ENCODE measurements around the gene CASR. TPM values are rescaled to one million over a fixed set of nuclear protein-coding genes. Genes with fewer than 3 reads are reported as not detected.
A peak's percentile ranks its signal among the peaks of the same experiment; 100 is the strongest.

The CASR gene
- total RNA-seq, 1 experiment from 2014 or later = not detected

DNA sequence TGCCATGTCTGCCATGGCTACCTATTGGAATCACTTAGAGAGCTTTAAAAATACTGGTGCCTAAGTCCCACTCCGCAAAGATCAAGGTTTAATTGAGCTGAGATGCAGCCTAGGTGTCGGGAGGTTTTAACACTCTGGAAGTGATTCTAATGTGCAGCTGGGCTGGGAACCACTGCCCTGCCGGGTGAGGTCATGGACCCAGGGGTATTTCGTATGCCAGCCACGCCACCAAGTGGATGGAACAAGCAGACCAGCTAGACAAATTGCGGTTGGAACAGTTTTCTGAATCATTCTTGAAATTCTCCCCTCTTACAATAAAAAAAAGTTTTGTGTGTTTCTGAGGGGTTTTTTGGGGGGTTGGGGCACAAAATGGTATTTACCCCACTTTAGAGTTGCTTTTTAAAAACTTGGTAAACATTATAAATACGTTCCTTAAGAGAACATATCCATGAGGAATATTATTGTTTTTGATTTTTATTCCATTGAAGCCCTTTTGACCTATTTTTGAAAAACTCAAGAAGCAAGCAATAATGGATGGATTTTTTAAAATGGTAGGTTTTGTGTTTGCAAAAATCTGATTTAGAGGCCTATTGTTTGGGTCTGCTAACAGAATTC is 75.4 kb downstream of the CASR start:
- peak; percentile 60 for DNase-seq (ENCODE audit: low read depth)

DNA sequence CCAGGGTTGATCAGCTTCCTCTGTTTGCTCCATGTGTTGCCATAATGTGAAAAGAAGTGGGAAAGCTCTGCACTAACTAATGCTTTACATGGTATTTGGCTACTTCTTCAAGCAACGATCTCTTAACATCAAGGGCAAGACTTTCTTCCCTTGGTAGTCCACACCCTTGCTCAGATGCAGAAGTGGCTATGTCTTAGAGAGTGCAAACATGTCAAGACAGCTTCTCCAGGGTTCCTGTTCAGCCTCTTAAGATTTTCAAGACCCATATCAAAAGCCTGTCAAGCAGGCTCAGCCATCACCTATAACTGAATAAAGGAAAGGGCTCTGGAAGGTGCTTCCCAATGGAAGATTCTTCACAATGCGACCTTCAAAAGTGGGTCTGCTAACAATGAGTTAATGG is 76.7 kb downstream of the CASR start:
- DNase-seq (ENCODE audit: low read depth) = no peak

DNA sequence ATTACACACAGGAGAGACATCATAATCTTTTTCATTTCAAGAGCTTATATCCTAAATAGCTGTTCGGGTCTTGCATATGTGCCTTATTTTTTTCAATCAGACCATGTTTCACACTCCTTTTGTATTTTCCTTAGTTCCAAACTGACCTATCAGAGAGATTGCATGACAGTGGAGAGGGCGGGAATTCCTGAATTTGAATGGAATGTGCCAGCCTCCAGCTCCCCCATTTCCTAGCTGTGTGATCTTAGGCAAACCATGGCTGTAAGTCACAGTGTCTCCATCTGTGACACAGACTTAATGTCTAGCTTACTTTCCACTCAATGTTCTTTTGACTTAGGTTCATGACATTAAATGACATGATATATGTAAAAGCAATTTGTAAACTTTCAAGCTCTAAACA is 79.6 kb downstream of the CASR start:
- no peak for DNase-seq (ENCODE audit: low read depth)

DNA sequence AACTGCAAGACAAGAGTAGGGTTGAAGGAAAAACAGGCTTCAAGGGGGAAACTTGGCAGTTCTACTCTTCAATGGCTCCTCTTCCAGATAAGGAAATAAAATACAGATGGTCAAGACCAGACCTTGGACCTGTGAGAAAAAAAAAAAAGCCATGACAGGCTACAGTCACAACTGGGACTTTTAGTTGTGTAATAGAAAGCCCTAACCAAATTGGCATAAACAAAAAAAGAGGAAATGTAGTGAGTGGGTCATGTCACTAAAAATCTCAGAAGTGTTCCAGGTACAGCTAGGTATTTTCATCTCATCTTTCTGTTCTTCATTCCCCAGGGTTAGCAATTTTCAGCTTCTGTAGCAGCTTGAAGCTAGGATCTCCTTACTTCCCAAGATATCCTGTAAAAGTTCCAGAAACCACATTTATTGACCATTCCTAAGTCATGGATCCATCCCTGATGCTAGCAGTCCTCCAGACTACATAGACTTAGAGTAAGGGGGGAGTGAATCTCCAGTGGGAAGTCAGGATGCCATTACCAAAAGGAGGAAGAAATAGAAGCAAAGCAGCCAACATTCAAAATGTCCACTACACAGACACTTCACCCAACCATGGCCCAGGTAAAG is 80.6 kb downstream of the CASR start:
- no peak for DNase-seq (ENCODE audit: low read depth)

DNA sequence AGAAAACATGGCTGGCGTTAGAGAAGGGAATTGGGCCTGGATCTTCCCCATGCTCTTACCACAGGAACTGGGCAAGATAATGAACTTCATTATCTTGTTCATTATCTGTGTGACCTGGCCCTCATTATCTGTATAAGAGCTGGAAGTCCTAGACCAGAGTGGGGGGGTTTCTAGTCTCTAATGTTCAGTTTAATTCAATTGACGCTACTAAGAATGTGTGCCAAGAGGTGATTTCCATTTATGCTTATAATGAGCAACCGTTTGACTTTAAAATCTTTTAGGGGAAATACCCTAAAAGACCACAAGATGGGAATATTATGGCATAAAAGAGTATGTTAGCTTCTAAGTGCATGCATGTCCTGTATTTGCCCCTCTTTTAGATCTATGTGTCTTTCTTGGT is 82.5 kb downstream of the CASR start:
- no peak for DNase-seq (ENCODE audit: low read depth)

DNA sequence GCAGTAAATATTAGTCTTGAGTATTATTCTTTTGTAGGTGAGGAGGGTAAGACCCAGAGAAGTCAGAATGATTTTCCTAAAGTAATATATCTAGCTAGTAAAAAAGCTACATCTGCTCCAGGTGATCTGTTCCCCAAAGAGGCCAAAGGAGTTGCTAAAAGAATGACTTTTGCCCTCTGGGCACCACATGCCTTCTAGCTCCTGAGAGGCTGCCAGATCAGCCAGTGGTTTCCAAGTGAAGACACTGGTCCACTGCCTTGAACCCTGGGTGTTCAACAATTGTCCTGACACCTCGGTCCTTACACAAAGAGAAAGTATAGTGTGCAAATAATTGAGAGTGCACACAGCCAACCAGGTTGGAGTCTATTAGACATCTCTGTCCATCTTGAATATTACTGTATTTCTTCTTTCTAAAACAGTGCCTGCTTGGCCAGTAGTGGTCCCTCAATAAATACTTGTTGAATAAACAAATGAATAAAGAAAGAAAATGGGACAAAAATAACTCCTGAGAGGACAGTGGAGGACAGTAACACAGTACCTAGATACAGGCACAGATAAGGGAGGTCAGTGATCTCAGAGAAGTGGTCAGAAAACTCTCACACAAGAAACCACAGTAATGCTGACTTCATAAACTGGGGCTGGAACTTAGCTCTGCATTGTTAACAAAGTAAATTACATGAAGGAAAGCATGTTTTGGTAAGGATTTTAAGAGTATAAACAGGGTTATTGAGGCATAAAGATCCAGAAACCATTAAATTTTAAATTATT is 85.0 kb downstream of the CASR start:
- DNase-seq (ENCODE audit: low read depth) = no peak

DNA sequence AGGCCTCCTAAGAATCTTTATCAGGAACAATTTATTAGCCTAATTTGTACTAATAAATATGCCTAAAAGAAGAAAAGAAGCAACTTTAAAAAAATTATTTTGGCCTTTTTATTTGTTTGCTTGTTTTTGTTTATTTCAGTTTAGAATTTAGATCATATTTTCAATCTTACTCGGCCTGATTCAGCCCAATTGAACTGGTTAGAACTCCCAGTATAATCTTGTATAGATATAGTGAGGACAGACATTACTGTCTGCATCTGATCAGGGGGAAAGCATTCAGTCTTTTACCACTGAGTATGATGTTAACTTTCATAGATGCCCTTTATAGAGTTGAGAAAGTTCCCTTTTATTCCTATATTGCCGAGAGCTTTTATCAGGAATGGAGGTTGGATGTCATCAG is 85.6 kb downstream of the CASR start:
- DNase-seq (ENCODE audit: low read depth) = no peak

DNA sequence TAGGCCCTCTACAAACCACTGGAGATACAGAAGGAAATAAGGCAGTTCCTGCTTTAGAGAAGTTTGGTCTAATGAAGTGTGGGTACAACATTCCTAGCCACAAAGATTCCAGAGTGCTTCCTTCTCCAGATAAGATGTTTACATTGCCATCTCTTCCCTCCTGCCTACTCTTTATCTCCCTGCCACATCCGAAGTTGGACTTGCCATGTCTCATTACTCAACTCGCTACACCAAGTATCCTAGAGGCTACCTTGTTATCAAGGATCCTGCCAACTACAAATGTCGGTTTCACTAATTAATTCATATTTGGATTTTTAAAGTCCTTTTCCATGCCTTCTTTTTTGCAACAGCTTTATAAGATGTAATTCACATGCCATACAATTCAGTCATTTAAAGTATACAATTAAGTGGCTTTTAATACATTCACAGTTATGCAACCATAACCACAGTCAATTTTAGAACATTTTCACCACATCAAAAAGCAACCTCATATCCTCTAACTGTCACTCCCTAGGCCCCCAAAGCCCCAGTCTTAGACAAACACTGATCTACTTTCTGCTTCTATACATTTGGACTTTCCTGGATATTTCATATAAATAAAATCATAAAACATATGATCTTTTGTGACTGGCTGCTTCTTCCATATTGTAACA is 87.9 kb downstream of the CASR start:
- no peak for DNase-seq (ENCODE audit: low read depth)

DNA sequence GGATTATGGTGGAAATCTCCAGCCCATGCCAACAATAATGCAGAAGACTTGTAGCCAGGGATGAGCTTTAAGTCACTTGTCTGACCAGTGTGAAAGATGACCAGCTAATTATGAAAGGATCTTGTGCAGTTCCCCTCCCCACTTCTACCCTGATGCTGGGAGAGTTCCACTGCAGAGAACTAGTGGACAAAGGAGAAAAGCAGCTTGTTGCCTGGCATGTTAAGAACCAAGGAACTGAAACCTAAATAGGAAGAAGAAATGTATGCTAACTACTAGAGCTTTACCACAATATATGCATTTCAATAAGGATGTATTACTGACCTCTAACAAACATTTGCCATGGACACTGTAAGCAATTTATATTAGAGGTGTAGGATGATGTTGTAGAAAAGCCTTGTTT is 89.4 kb downstream of the CASR start:
- DNase-seq (ENCODE audit: low read depth) = no peak

DNA sequence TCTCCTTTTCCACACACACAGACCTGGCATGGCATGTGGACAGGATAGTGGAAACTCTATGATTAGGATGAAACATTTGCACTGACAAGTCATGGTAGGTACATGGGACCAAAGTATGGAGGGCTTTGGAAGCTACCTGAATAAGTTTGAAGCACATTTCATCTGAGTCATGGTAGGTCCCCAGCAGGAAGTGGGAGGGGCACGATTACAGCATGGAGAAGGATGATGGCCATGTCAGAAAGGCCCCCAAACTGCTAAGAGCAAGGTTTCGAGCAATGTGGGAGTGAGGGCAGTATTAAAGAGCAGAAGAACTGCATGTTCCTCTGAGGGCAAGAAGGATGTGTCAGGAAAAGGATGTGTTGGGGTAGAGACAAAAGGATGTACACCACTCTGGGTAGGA is 90.0 kb downstream of the CASR start:
- no peak for DNase-seq (ENCODE audit: low read depth)

DNA sequence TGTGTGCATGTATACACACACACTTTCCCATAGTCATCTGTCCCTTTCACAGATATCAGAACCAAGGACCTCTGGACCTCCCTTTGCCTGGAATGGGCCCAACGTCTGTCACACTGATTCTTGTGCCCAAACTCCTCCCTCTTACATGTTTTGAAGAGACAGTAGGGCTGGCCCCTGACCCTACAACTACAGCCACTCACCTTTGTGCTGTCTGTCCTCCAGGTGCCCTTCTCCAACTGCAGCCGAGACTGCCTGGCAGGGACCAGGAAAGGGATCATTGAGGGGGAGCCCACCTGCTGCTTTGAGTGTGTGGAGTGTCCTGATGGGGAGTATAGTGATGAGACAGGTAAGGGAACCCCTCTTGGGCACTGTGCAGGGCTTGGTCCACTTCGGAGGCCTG is 98.4 kb downstream of the CASR start:
- DNase-seq (ENCODE audit: low read depth) = no peak

DNA sequence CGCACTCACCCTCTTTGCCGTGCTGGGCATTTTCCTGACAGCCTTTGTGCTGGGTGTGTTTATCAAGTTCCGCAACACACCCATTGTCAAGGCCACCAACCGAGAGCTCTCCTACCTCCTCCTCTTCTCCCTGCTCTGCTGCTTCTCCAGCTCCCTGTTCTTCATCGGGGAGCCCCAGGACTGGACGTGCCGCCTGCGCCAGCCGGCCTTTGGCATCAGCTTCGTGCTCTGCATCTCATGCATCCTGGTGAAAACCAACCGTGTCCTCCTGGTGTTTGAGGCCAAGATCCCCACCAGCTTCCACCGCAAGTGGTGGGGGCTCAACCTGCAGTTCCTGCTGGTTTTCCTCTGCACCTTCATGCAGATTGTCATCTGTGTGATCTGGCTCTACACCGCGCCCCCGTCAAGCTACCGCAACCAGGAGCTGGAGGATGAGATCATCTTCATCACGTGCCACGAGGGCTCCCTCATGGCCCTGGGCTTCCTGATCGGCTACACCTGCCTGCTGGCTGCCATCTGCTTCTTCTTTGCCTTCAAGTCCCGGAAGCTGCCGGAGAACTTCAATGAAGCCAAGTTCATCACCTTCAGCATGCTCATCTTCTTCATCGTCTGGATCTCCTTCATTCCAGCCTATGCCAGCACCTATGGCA is 100.5 kb downstream of the CASR start:
- no peak for DNase-seq (ENCODE audit: low read depth)

DNA sequence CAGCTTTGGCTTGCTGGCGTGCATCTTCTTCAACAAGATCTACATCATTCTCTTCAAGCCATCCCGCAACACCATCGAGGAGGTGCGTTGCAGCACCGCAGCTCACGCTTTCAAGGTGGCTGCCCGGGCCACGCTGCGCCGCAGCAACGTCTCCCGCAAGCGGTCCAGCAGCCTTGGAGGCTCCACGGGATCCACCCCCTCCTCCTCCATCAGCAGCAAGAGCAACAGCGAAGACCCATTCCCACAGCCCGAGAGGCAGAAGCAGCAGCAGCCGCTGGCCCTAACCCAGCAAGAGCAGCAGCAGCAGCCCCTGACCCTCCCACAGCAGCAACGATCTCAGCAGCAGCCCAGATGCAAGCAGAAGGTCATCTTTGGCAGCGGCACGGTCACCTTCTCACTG is 101.0 kb downstream of the CASR start:
- no peak for DNase-seq (ENCODE audit: low read depth)

DNA sequence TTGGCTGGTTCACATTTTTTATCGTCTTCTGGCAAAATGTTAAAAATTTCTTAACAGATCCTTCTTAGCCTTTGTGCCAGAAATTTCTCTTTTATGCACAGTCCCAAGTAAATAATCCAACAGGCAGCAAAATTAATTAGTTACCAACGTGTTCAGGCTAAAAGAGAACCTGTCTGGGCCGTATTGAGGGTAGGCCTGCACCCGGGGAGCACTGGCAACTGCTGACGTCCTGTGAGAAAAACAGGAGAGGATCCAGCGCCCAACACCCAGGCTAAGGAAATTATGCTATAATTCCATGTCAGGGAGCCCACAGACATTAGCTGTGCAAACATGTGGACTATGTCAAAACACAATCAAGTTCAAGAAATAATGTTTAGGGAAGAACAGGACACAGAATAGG is 110.9 kb downstream of the CASR start:
- no peak for DNase-seq (ENCODE audit: low read depth)

DNA sequence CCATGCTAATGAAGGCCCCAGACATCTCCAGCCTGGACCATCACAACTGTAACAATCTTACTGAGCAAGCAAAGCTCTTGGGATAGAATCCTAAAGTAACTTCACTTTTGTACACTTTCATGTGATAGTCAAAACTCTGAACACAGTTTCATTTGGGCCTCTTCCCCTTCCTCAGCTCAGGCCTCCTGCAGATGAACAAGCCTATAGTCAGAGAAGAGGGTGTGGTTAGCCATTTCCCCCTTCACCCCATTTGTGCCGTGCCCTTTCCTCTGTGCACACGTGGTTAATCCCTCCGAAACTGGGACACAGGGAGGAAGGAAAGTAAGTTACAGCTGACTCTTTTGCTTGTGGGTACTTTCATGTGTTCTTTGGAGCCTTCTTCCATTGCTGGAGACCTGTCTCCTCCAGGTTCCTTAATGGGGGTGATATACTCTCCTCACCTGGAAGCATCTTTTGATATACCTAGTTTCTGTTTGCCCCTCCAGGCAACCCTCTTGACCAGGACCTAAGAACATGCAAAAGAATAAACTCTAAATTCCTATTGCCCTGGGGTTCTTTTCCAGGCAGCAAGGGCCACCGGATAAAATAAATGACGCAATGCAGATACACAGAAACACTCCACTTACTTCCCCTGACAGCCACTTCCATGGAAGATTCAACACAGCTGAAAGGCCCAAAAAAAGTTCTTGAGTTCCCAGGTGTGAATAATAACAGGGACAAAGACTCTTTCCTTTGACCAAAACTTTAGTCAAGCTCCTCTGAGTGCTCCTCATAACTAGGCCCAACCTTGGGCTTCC is 112.0 kb downstream of the CASR start:
- no peak for DNase-seq (ENCODE audit: low read depth)

DNA sequence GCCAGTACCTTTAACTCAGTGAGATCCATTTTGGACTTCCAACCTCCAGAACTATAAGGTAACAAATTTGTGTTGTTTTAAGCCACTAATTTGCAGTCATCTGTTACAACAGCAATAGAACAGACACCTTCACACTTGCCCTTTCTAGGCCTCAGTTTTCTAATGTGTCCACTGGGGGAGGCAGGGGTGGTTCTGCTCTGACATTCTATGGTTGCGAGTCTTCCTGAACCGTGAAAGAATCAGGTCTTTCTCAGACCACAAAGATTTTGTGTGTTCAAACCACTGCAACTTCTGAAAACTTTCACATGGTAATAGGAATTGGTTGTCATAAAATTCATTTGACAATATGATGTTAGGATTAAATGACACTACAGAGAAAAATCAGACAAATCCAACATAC is 114.8 kb downstream of the CASR start:
- no peak for DNase-seq (ENCODE audit: low read depth)

DNA sequence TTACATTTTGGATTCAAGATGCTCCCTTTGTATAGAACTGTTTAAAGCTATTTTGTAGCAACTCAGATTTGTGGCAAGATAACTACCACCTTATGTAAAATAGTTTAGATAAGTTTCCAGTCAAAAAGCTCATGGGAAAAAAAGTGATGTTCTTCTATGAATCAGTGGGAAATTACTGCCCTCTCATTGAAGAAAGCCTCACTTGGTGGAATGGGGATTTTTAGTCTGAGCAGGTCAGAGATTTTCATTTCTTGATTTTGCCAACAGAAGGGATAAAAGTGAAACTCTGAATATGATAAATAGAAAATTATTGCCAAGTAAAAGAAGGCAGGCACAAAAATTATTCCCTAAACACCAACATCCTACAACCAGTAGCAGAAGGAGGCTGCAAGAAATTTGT is 115.7 kb downstream of the CASR start:
- no peak for DNase-seq (ENCODE audit: low read depth)

DNA sequence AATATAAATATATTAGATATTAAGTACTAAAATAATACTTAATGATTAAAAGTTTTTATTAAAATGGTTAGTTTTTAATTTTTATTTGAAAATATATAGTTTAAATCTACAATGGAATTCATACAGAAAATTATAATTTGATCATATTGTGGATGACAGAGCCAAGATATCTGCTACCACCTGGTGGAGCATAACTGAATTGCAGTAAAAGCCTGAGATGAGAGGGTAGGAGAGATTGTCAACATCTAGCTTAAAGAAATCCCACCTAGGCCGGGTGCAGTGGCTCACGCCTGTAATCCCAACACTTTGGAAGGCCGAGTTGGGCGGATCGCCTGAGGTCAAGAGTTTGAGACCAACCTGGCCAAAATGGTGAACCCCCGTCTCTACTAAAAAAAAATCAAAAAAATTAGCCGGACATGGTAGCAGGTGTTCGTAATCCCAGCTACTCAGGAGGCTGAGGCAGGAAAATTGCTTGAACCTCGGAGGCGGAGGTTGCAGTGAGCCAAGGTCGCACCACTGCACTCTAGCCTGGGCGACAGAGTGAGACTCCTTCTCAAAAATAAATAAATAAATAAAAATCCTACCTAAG is 116.5 kb downstream of the CASR start:
- DNase-seq (ENCODE audit: low read depth) = peak; percentile 20

DNA sequence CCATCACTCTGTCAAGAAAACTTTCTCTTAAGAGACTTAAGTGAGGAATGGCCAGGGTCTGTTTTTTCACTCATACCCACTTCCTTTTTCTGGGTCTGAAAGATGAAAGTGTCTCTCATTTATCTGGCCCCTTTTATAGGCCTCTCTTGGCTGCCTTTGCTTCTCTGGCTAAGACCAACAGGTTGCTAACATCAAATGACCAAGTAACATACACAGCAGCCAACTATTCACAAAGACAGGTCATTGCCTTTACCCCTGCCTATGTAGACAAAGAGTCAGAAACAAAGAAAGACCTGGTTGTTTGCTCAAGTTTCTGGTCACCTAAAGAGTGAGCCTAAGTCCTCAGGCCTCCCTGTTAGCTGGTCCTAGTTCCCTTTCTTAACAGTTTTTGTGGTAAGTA is 117.6 kb downstream of the CASR start:
- DNase-seq (ENCODE audit: low read depth) = no peak

DNA sequence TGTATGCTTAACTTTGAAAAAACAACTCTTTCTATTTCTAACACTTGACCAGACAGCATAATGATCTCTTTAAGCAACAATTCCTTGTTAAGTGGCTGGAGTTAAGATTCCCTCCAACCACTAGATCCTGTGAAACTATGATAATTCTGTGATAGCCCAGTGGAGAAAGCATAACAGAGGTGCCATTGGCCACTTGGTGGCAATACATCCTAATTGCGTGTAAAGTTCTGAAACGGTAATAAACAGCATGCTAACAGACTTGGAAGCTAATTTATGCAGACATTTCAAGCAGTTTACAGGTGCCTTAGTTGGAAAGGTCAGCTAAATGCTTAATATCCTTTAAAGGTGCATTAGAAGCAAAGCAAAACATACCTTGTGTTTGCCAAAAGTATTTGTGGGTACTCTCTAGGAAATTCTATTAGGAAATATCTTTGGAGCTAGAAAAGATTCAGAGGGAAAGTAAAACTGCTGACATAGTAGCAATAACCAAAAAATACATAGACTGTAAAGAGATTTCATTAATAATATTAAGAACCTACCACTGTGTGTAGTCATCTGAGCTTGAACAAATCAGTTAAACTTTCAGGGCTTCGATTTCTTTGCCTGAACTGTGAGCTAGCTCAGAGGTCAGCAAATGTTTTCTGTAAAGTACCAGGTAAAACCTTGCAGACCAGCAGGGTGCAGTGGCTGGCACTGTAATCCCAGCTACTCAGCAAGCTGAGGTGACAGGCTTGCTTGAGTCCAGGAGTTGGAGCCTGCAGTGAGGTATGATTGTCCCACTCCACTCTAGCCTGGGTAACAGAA is 122.6 kb downstream of the CASR start:
- DNase-seq (ENCODE audit: low read depth) = no peak

All from LHCN-M2 (cell line).